Measurements from ENCODE around the gene KIF17.
"Not testable (repeated sequence)": the region's sequence is repeated elsewhere in the genome, so short reads cannot be mapped to it uniquely, and the experiment has no call there.

Gene KIF17

GRCh38 chr1:20682571-20683236 is 35.1 kb downstream of the KIF17 start:
- H3K4me1 ChIP-seq = no peaks in the 10 kb centered on the region
- no peaks in the 10 kb centered on the region for H3K9me3 ChIP-seq
- no peak for DNase-seq (ENCODE audit: low spot score in 2 of 2)
- no peak overlapping the region for H3K4me3 ChIP-seq
- H3K27me3 ChIP-seq (ENCODE audit: low read depth) = no peaks in the 10 kb centered on the region
- H3K36me3 ChIP-seq (replicated peaks) = no peaks in the 10 kb centered on the region
- in situ Hi-C loops (cut with MboI; ENCODE audit: low sequenced_read_pairs) = no loop called here

- Histone ChIP-seq H3K36me3 (replicated peaks) (no peaks in the 10 kb centered on the region), H3K4me3 (no peak overlapping the region), H3K4me1 (no peaks in the 10 kb centered on the region), H3K27me3 (ENCODE audit: low read depth) (no peaks in the 10 kb centered on the region), H3K9me3 (no peaks in the 10 kb centered on the region)
- no peak for DNase-seq (ENCODE audit: low spot score in 2 of 2)
- in situ Hi-C loops (cut with MboI; ENCODE audit: low sequenced_read_pairs) = no loop called here
Measured at GRCh38 chr1:20681999-20682398, 35.8 kb downstream of the KIF17 start.

GRCh38 chr1:20680269-20680668 is 37.5 kb downstream of the KIF17 start:
- in situ Hi-C loops (cut with MboI; ENCODE audit: low sequenced_read_pairs) = no loop called here
- H3K27me3 ChIP-seq (ENCODE audit: low read depth) = no peaks in the 10 kb centered on the region
- no peaks in the 10 kb centered on the region for H3K36me3 ChIP-seq (replicated peaks)
- no peak for DNase-seq (ENCODE audit: low spot score in 2 of 2)
- H3K4me3 ChIP-seq = no peak overlapping the region
- H3K9me3 ChIP-seq = no peaks in the 10 kb centered on the region
- H3K4me1 ChIP-seq = no peaks in the 10 kb centered on the region

- no peaks in the 10 kb centered on the region for H3K9me3 ChIP-seq
- H3K4me1 ChIP-seq = no peaks in the 10 kb centered on the region
- no peaks in the 10 kb centered on the region for H3K36me3 ChIP-seq (replicated peaks)
- no peak overlapping the region for H3K4me3 ChIP-seq
- DNase-seq (ENCODE audit: low spot score in 2 of 2) = no peak
- in situ Hi-C loops (cut with MboI; ENCODE audit: low sequenced_read_pairs) = no loop called here
- H3K27me3 ChIP-seq (ENCODE audit: low read depth) = no peaks in the 10 kb centered on the region
Measured at GRCh38 chr1:20678599-20678998, 39.2 kb downstream of the KIF17 start.

GRCh38 chr1:20673626-20674025 is 44.2 kb downstream of the KIF17 start:
- H3K36me3 ChIP-seq (replicated peaks); H3K9me3 ChIP-seq; H3K27me3 ChIP-seq (ENCODE audit: low read depth); H3K4me1 ChIP-seq; H3K4me3 ChIP-seq; in situ Hi-C loops (cut with MboI; ENCODE audit: low sequenced_read_pairs); DNase-seq (ENCODE audit: low spot score in 2 of 2): not testable (repeated sequence)

- Histone ChIP-seq H3K36me3 (replicated peaks) (no peaks in the 10 kb centered on the region), H3K27me3 (ENCODE audit: low read depth) (no peaks in the 10 kb centered on the region)
- in situ Hi-C loops (cut with MboI; ENCODE audit: low sequenced_read_pairs) = no loop called here
Measured at GRCh38 chr1:20672265-20672632, 45.6 kb downstream of the KIF17 start.

GRCh38 chr1:20670936-20671335 is 46.9 kb downstream of the KIF17 start:
- H3K9me3 ChIP-seq = no peaks in the 10 kb centered on the region; the same call in 1 of the 2 replicates
- H3K36me3 ChIP-seq (replicated peaks) = no peaks in the 10 kb centered on the region
- H3K4me1 ChIP-seq = no peaks in the 10 kb centered on the region
- no peaks in the 10 kb centered on the region for H3K27me3 ChIP-seq (ENCODE audit: low read depth)
- no peak overlapping the region for H3K4me3 ChIP-seq
- DNase-seq (ENCODE audit: low spot score in 2 of 2) = no peak
- in situ Hi-C loops (cut with MboI; ENCODE audit: low sequenced_read_pairs) = no loop called here

More at GRCh38 chr1:20672265-20672632, 45.6 kb downstream of the KIF17 start:
- no peak overlapping the region for H3K4me3 ChIP-seq
- H3K4me1 ChIP-seq = no peaks in the 10 kb centered on the region
- H3K9me3 ChIP-seq = no peaks in the 10 kb centered on the region; the same call in 1 of the 2 replicates
- no peak for DNase-seq (ENCODE audit: low spot score in 2 of 2)

GRCh38 chr1:20668581-20668980 is 49.2 kb downstream of the KIF17 start:
- H3K4me3 ChIP-seq = no peak overlapping the region
- DNase-seq (ENCODE audit: low spot score in 2 of 2) = no peak
- in situ Hi-C loops (cut with MboI; ENCODE audit: low sequenced_read_pairs) = no loop called here

GRCh38 chr1:20666804-20667203 is 51.0 kb downstream of the KIF17 start:
- Histone ChIP-seq H3K9me3 (no peaks in the 10 kb centered on the region; the same call in none of the 2 replicates), H3K4me3 (no peak overlapping the region), H3K36me3 (replicated peaks) (no peaks in the 10 kb centered on the region), H3K27me3 (ENCODE audit: low read depth) (no peaks in the 10 kb centered on the region), H3K4me1 (no peaks in the 10 kb centered on the region)
- in situ Hi-C loops (cut with MboI; ENCODE audit: low sequenced_read_pairs) = no loop called here
- DNase-seq (ENCODE audit: low spot score in 2 of 2) = peak in 1 of 2 experiments; percentile 41

More at GRCh38 chr1:20668581-20668980, 49.2 kb downstream of the KIF17 start:
- Histone ChIP-seq H3K9me3 (no peaks in the 10 kb centered on the region; the same call in 1 of the 2 replicates), H3K36me3 (replicated peaks) (no peaks in the 10 kb centered on the region), H3K27me3 (ENCODE audit: low read depth) (no peaks in the 10 kb centered on the region), H3K4me1 (no peaks in the 10 kb centered on the region)

- H3K36me3 ChIP-seq (replicated peaks) = no peaks in the 10 kb centered on the region
- no peaks in the 10 kb centered on the region; the same call in none of the 2 replicates for H3K9me3 ChIP-seq
- no peak overlapping the region for H3K4me3 ChIP-seq
- no peaks in the 10 kb centered on the region for H3K27me3 ChIP-seq (ENCODE audit: low read depth)
- no peaks in the 10 kb centered on the region for H3K4me1 ChIP-seq
- in situ Hi-C loops (cut with MboI; ENCODE audit: low sequenced_read_pairs) = no loop called here
- no peak for DNase-seq (ENCODE audit: low spot score in 2 of 2)
Measured at GRCh38 chr1:20666146-20666545, 51.7 kb downstream of the KIF17 start.

- in situ Hi-C loops (cut with MboI; ENCODE audit: low sequenced_read_pairs) = no loop called here
- no peak for DNase-seq (ENCODE audit: low spot score in 2 of 2)
- H3K9me3 ChIP-seq = no peaks in the 10 kb centered on the region; the same call in none of the 2 replicates
- H3K27me3 ChIP-seq (ENCODE audit: low read depth) = no peaks in the 10 kb centered on the region
- no peak overlapping the region for H3K4me3 ChIP-seq
- no peaks in the 10 kb centered on the region for H3K4me1 ChIP-seq
- H3K36me3 ChIP-seq (replicated peaks) = no peaks in the 10 kb centered on the region; the same call in 1 of the 2 replicates
Measured at GRCh38 chr1:20665726-20666125, 52.1 kb downstream of the KIF17 start.

- Histone ChIP-seq H3K27me3 (ENCODE audit: low read depth) (no peaks in the 10 kb centered on the region), H3K9me3 (no peaks in the 10 kb centered on the region; the same call in none of the 2 replicates), H3K36me3 (replicated peaks) (peaks cover 5% of the 10 kb centered on the region), H3K4me1 (no peaks in the 10 kb centered on the region; the same call in 1 of the 2 replicates), H3K4me3 (no peak overlapping the region)
- no peak for DNase-seq (ENCODE audit: low spot score in 2 of 2)
- in situ Hi-C loops (cut with MboI; ENCODE audit: low sequenced_read_pairs) = no loop called here
Measured at GRCh38 chr1:20663969-20664715, 53.7 kb downstream of the KIF17 start.

- H3K27me3 ChIP-seq (ENCODE audit: low read depth) = no peaks in the 10 kb centered on the region
- no peaks in the 10 kb centered on the region; the same call in 1 of the 2 replicates for H3K4me1 ChIP-seq
- no peak for DNase-seq (ENCODE audit: low spot score in 2 of 2)
- H3K4me3 ChIP-seq = no peak overlapping the region
- no peaks in the 10 kb centered on the region; the same call in none of the 2 replicates for H3K9me3 ChIP-seq
- in situ Hi-C loops (cut with MboI; ENCODE audit: low sequenced_read_pairs) = no loop called here
- peaks cover 9% of the 10 kb centered on the region for H3K36me3 ChIP-seq (replicated peaks)
Measured at GRCh38 chr1:20663365-20663764, 54.4 kb downstream of the KIF17 start.

GRCh38 chr1:20662110-20662475 is 55.7 kb downstream of the KIF17 start:
- no peak for DNase-seq (ENCODE audit: low spot score in 2 of 2)
- peaks cover 20% of the 10 kb centered on the region for H3K36me3 ChIP-seq (replicated peaks)
- no peaks in the 10 kb centered on the region for H3K27me3 ChIP-seq (ENCODE audit: low read depth)
- no peaks in the 10 kb centered on the region; the same call in 1 of the 2 replicates for H3K9me3 ChIP-seq
- in situ Hi-C loops (cut with MboI; ENCODE audit: low sequenced_read_pairs) = no loop called here
- no peaks in the 10 kb centered on the region; the same call in 1 of the 2 replicates for H3K4me1 ChIP-seq
- H3K4me3 ChIP-seq = peak overlapping the region; percentile 89

Measured in HAP-1 (cell line).